OCI-LY7 (cell line): ENCODE data around the gene NUDT22.

Experiments
- CTCF ChIP-seq: fragments of 200-600 bp; sonication (generic); conservative IDR thresholded peaks from 2 replicates; pipeline ENCODE4 v1.5.1; 2014; ENCODE audit warnings: mild to moderate bottlenecking, antibody characterized with exemption, low read length, moderate library complexity, mixed read lengths
- EZH2phosphoT487 ChIP-seq: fragments of 200-600 bp; sonication (generic); IDR thresholded peaks from 2 replicates; pipeline ENCODE4 v1.6.1; 2018; ENCODE audit warnings: low read depth, borderline replicate concordance, mild to moderate bottlenecking, mixed run types, antibody characterized with exemption, low read length, moderate library complexity, mixed read lengths

- TF ChIP-seq CTCF (no peak), EZH2phosphoT487 (no peak)
Measured at GRCh38 chr11:64218628-64219353, 7.3 kb upstream of the NUDT22 start.
